T47D (cell line): ENCODE results near the gene SDF2.

ENCODE experiments used
- DNase-seq, 2 experiments: peaks; one replicate each; pipeline versions ENCODE4 v3.0.0 to v3.0.0-alpha.2; 2011 to 2012; ENCODE audit warnings: low read depth in 1 of 2, low spot score in 1 of 2
- JUND ChIP-seq: IDR thresholded peaks from 2 replicates; pipeline ENCODE4 v1.6.1; 2012; ENCODE audit warnings: low read depth
- in situ Hi-C: cut with HindIII; loops from 2 replicates; pipeline ENCODE4 v1.10.0; 2016; ENCODE audit warnings: low sequenced_read_pairs, low pct_unique_long_range_greater_than_20kb

The SDF2 gene

GRCh38 chr17:28644787-28645575 is 16.7 kb downstream of the SDF2 start, which contains the start of gene BLTP2:
BLTP2 (minus strand) TSS chr17:28645158; CDS start chr17:28645056, 102 bp downstream.
- peak; percentile 97 to 98 for DNase-seq
- TF ChIP-seq JUND: no peak
- in situ Hi-C loops: no loop called here

GRCh38 chr17:28643983-28644786 is 17.5 kb downstream of the SDF2 start:
- in situ Hi-C loops: no loop called here
- DNase-seq: peak; percentile 67 to 82
- no peak for TF ChIP-seq JUND

- in situ Hi-C loops: no loop called here
- DNase-seq: no peak
- TF ChIP-seq JUND: no peak
Measured at GRCh38 chr17:28641579-28641978, 20.1 kb downstream of the SDF2 start.

GRCh38 chr17:28635506-28635905 is 26.2 kb downstream of the SDF2 start:
- no peak for TF ChIP-seq JUND

GRCh38 chr17:28634206-28634865 is 27.4 kb downstream of the SDF2 start:
- DNase-seq: peak; percentile 58 to 97
- no peak for TF ChIP-seq JUND
- in situ Hi-C loops: no loop called here

More at GRCh38 chr17:28635506-28635905, 26.2 kb downstream of the SDF2 start:
- no peak for DNase-seq
- in situ Hi-C loops: no loop called here

GRCh38 chr17:28626818-28627217 is 34.9 kb downstream of the SDF2 start:
- DNase-seq: no peak
- in situ Hi-C loops: no loop called here
- TF ChIP-seq JUND: no peak

GRCh38 chr17:28624148-28624547 is 37.6 kb downstream of the SDF2 start:
- no peak for DNase-seq
- in situ Hi-C loops: no loop called here
- no peak for TF ChIP-seq JUND

- DNase-seq: no peak
- TF ChIP-seq JUND: no peak
- in situ Hi-C loops: no loop called here
Measured at GRCh38 chr17:28623696-28624095, 38.0 kb downstream of the SDF2 start.

- in situ Hi-C loops: no loop called here
- no peak for TF ChIP-seq JUND
- DNase-seq: no peak
Measured at GRCh38 chr17:28622186-28622585, 39.5 kb downstream of the SDF2 start.

- DNase-seq: no peak
- no peak for TF ChIP-seq JUND
- in situ Hi-C loops: no loop called here
Measured at GRCh38 chr17:28620010-28620409, 41.7 kb downstream of the SDF2 start.

GRCh38 chr17:28618464-28618863 is 43.2 kb downstream of the SDF2 start:
- no peak for TF ChIP-seq JUND

GRCh38 chr17:28616281-28616680 is 45.4 kb downstream of the SDF2 start:
- in situ Hi-C loops: no loop called here
- no peak for DNase-seq
- TF ChIP-seq JUND: no peak

More at GRCh38 chr17:28618464-28618863, 43.2 kb downstream of the SDF2 start:
- no peak for DNase-seq
- in situ Hi-C loops: no loop called here
